Measurements from ENCODE around the gene PRPF6.

DNA sequence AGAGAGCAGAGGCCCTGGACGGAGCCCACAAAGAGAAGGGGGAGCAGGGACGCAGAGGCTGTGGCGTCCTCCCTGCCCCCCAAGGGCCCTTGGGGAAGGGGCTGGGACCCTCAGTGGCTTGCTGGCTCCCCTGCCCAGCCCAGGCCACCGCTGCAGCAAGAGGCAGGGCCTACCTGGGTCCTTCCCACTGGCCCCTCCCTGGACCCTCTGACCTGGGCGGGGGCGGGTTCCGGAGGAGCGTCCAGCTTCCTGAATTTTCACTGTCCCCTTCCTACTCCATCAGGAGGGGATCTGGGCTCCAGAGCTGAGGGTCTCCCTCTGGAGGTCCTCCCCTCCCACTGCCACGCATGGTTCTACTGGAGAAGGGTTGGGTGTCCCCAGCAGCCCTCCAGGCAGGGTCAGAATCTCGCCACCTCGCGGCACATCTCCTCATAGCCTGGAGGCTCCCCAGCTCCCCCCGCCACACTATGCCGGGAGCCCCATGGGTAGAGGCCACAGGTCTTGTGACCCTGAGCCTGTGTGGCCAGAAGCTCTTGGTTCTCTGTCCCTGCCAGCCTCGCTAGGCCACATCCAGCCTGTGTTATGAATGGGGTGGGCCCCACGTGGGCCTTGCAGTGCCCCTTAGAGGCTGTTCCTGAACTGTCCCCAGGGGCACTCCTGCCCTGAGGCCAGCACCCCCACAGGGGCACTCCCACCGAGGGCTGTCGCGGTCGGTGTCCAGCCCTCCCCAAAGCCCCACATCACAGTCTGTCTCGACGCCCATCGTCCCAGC lies 69.5 kb downstream of the PRPF6 start:
- TF ChIP-seq POLR2AphosphoS5 (IDR thresholded peaks at IDR 0.05; ENCODE audit: low read depth, low read length) (no peak), POLR2A (IDR thresholded peaks at IDR 0.05; ENCODE audit: low read depth, low read length) (no peak), TAF1 (IDR thresholded peaks at IDR 0.05; ENCODE audit: borderline replicate concordance, low read depth, low read length) (no peak)
